ENCODE results near the gene GMCL2.

DNA sequence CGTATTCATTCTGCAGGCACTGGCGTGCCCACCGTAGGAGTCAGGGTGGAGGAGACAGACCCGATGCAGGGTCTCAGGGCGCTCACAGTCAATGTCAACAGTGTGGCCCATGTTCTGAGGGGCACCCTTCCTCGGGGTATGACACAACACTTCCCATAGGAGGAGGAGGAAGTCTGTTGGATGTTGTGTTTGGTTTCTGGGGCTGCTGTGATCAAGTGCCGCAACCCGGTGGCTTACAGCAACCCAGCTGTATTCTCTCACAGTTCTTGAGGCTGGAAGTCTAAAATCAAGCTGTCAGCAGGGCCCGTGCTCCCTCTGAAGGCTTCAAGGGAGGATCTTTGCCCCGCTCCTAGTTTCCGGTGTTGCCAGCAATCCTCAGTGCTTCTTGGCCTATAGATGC lies 11.5 kb upstream of the GMCL2 start:
- TF ChIP-seq ZBTB21 (CRISPR knock-in tag; IDR thresholded peaks at IDR 0.05; ENCODE audit: borderline replicate concordance) (no peak), SOX15 (CRISPR knock-in tag; IDR thresholded peaks at IDR 0.05) (no peak), RELA (CRISPR knock-in tag; IDR thresholded peaks at IDR 0.05; ENCODE audit: borderline replicate concordance) (no peak), ETV6 (CRISPR knock-in tag; IDR thresholded peaks at IDR 0.05) (no peak)
- TF ChIP-seq, protein P1, sequence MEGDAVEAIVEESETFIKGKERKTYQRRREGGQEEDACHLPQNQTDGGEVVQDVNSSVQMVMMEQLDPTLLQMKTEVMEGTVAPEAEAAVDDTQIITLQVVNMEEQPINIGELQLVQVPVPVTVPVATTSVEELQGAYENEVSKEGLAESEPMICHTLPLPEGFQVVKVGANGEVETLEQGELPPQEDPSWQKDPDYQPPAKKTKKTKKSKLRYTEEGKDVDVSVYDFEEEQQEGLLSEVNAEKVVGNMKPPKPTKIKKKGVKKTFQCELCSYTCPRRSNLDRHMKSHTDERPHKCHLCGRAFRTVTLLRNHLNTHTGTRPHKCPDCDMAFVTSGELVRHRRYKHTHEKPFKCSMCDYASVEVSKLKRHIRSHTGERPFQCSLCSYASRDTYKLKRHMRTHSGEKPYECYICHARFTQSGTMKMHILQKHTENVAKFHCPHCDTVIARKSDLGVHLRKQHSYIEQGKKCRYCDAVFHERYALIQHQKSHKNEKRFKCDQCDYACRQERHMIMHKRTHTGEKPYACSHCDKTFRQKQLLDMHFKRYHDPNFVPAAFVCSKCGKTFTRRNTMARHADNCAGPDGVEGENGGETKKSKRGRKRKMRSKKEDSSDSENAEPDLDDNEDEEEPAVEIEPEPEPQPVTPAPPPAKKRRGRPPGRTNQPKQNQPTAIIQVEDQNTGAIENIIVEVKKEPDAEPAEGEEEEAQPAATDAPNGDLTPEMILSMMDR (IDR thresholded peaks at IDR 0.05): no peak

All from WTC11 (cell line).